ENCODE results near the gene SLC35A3.

Gene SLC35A3

GRCh38 chr1:100080331-100080730 is 110.5 kb downstream of the SLC35A3 start:
- no peak for DNase-seq
